Osteoblast (primary cell): ENCODE measurements around the gene OMA1. TPM values are rescaled to one million over a fixed set of nuclear protein-coding genes. Genes with fewer than 3 reads are reported as not detected.
"Not testable (repeated sequence)": the region's sequence is repeated elsewhere in the genome, so short reads cannot be mapped to it uniquely, and the experiment has no call there.

Experiments
- DNase-seq: peaks from one replicate; pipeline ENCODE4 v3.0.0; 2011; ENCODE audit warnings: low spot score, mixed read lengths; ENCODE audit not compliant: insufficient read length; ENCODE audit errors: missing footprints
- H2AFZ ChIP-seq: 2 replicates; pipeline ENCODE4 v1.6.0; 2011; ENCODE audit warnings: mild to moderate bottlenecking, low read length
- H3K27ac ChIP-seq: 2 replicates; pipeline ENCODE4 v1.5.1; 2011; ENCODE audit warnings: mild to moderate bottlenecking, low read depth, low read length, moderate library complexity
- H3K27me3 ChIP-seq: 2 replicates; pipeline ENCODE4 v1.6.0; 2012; ENCODE audit warnings: mild to moderate bottlenecking, control low read depth, inconsistent platforms, low read length, moderate library complexity; ENCODE audit not compliant: insufficient read depth
- H3K36me3 ChIP-seq: 2 replicates; pipeline ENCODE4 v1.5.1; 2011; ENCODE audit warnings: mild to moderate bottlenecking, low read length, control low read depth, moderate library complexity; ENCODE audit not compliant: insufficient read depth
- H3K4me1 ChIP-seq: 2 replicates; pipeline ENCODE4 v1.5.1; 2011; ENCODE audit warnings: mild to moderate bottlenecking, low read length, control low read depth, moderate library complexity; ENCODE audit not compliant: insufficient read depth
- H3K4me2 ChIP-seq: 2 replicates; pipeline ENCODE4 v1.6.0; 2011; ENCODE audit warnings: mild to moderate bottlenecking, low read length; ENCODE audit not compliant: insufficient read depth
- H3K4me3 ChIP-seq: fragments of 200-600 bp; sonication (generic); 3 replicates; pipeline ENCODE4 v1.5.1; 2012; ENCODE audit warnings: mild to moderate bottlenecking, low read length, inconsistent platforms; ENCODE audit not compliant: insufficient read depth
- H3K79me2 ChIP-seq: 2 replicates; pipeline ENCODE4 v1.6.0; 2012; ENCODE audit warnings: mild to moderate bottlenecking, low read length, control low read depth, inconsistent platforms; ENCODE audit not compliant: insufficient read depth
- H3K9me3 ChIP-seq: 2 replicates; pipeline ENCODE4 v1.5.1; 2011; ENCODE audit warnings: low read depth, low read length, control low read depth
- H4K20me1 ChIP-seq: 2 replicates; pipeline ENCODE4 v1.6.0; 2012; ENCODE audit warnings: mild to moderate bottlenecking, low read length, control low read depth; ENCODE audit not compliant: insufficient read depth
- CTCF ChIP-seq: IDR thresholded peaks from 2 replicates; pipeline ENCODE4 v1.5.1; 2011; ENCODE audit warnings: mild to moderate bottlenecking, low read depth, low read length, moderate library complexity; ENCODE audit errors: extremely low read depth
- total RNA-seq: library from RNA; depleted of rRNA; stranded (reverse); fragments of >200 nt; gene quantifications from 2 replicates; pipeline ENCODE4 v1.2.3, GENCODE V29; 2012

Gene OMA1
- total RNA-seq, 1 donor = 22.8 TPM

GRCh38 chr1:58496042-58496441 lies 50.5 kb downstream of the OMA1 start:
- TF ChIP-seq CTCF = no peak
- DNase-seq = no peak

GRCh38 chr1:58488914-58489313 lies 57.6 kb downstream of the OMA1 start:
- H3K27me3 ChIP-seq, H3K79me2 ChIP-seq, H4K20me1 ChIP-seq, H3K9me3 ChIP-seq, H2AFZ ChIP-seq, H3K4me1 ChIP-seq, H3K4me2 ChIP-seq, H3K4me3 ChIP-seq, H3K36me3 ChIP-seq, H3K27ac ChIP-seq, DNase-seq: not testable (repeated sequence)

More at GRCh38 chr1:58496042-58496441, 50.5 kb downstream of the OMA1 start:
- H4K20me1 ChIP-seq = no peaks in the 10 kb centered on the region
- H3K4me1 ChIP-seq = no peaks in the 10 kb centered on the region
- no peaks in the 10 kb centered on the region for H3K79me2 ChIP-seq
- no peak overlapping the region for H3K4me3 ChIP-seq
- H2AFZ ChIP-seq = no peak overlapping the region
- no peaks in the 10 kb centered on the region for H3K36me3 ChIP-seq
- no peaks in the 10 kb centered on the region for H3K9me3 ChIP-seq
- H3K4me2 ChIP-seq = no peak overlapping the region
- no peaks in the 10 kb centered on the region for H3K27me3 ChIP-seq
- H3K27ac ChIP-seq = no peak overlapping the region

GRCh38 chr1:58487002-58487401 lies 59.5 kb downstream of the OMA1 start:
- H4K20me1 ChIP-seq = no peaks in the 10 kb centered on the region
- no peak for DNase-seq
- TF ChIP-seq CTCF = no peak
- no peaks in the 10 kb centered on the region for H3K36me3 ChIP-seq
- no peak overlapping the region for H3K4me2 ChIP-seq
- no peaks in the 10 kb centered on the region for H3K9me3 ChIP-seq
- no peak overlapping the region for H3K27ac ChIP-seq
- no peaks in the 10 kb centered on the region for H3K4me1 ChIP-seq
- no peaks in the 10 kb centered on the region for H3K27me3 ChIP-seq
- no peak overlapping the region for H3K4me3 ChIP-seq
- H3K79me2 ChIP-seq = no peaks in the 10 kb centered on the region
- no peak overlapping the region for H2AFZ ChIP-seq

- Histone ChIP-seq H4K20me1 (no peaks in the 10 kb centered on the region), H3K27me3 (no peaks in the 10 kb centered on the region), H3K79me2 (no peaks in the 10 kb centered on the region), H3K27ac (no peak overlapping the region), H3K36me3 (no peaks in the 10 kb centered on the region), H3K4me1 (no peaks in the 10 kb centered on the region), H2AFZ (no peak overlapping the region), H3K4me2 (no peak overlapping the region), H3K4me3 (no peak overlapping the region), H3K9me3 (no peaks in the 10 kb centered on the region)
- no peak for TF ChIP-seq CTCF
- DNase-seq = no peak
Observed at GRCh38 chr1:58481962-58482361, 64.6 kb downstream of the OMA1 start.
